Eye (tissue), 1 donor: ENCODE results near the gene KRT9.
"Not testable (repeated sequence)": the region's sequence is repeated elsewhere in the genome, so short reads cannot be mapped to it uniquely, and the experiment has no call there.

Experiments used
- DNase-seq: peaks from one replicate; pipeline ENCODE4 v3.0.0-alpha.2; 2015

Gene KRT9

GRCh38 chr17:41544935-41545334 is 26.9 kb downstream of the KRT9 start:
- DNase-seq, result no peak

- DNase-seq, result peak; percentile 57
These were observed 27.4 kb downstream of the KRT9 start for GRCh38 chr17:41544491-41544892.

- DNase-seq, result not testable (repeated sequence)
These were observed 29.1 kb downstream of the KRT9 start for GRCh38 chr17:41542786-41543185.

DNA sequence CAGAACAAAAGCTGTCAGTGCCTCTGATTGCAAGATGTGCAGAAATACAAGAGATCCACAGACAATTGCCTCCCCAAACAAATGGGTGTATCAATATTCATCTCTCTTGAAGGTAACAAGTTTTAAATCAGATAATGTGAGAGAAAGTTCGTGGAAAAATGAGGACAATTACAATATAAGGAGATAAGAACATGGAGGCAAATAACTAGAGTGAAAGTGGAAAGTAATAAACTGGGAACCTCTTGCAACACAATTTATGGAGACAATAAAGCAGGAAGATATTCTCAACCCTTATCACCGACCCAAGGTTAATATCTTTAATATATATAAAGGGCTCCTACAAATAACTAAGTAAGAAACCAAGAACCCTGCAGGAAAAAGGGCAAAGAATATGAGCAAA is 29.5 kb downstream of the KRT9 start:
- DNase-seq, result no peak

DNA sequence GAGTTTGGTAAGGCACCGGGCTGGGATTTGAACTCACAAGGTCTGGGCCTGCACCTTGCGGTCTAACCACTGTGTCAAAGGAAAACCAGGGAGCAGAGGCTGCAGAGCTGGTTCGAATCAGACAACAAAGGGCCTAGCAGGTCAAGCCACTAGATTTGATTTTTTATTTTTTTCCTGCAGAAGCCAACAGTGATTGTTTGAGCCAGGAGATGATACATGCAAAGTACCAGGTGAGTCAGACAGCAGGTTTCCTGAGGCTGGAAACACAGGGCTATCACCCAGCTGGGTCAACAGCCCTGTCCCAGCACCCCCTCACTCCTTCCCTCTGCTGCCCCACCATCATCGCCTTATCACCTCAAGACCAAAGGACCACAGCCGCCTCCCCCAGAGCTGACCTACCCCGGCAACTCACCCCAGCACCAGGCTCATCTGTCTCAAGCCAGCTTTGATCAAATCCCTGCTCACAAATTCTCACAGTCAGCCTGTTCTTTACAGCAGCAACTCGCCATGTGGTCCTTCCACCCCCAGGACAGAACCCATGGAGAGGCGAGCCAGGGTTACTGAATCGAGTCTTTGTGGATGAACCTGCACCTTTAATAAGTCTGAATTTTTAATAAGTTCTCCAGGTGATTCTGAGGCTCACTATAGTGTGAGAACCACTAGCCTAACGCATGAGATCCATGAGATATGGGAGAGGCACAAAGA is 30.8 kb downstream of the KRT9 start:
- no peak for DNase-seq

DNA sequence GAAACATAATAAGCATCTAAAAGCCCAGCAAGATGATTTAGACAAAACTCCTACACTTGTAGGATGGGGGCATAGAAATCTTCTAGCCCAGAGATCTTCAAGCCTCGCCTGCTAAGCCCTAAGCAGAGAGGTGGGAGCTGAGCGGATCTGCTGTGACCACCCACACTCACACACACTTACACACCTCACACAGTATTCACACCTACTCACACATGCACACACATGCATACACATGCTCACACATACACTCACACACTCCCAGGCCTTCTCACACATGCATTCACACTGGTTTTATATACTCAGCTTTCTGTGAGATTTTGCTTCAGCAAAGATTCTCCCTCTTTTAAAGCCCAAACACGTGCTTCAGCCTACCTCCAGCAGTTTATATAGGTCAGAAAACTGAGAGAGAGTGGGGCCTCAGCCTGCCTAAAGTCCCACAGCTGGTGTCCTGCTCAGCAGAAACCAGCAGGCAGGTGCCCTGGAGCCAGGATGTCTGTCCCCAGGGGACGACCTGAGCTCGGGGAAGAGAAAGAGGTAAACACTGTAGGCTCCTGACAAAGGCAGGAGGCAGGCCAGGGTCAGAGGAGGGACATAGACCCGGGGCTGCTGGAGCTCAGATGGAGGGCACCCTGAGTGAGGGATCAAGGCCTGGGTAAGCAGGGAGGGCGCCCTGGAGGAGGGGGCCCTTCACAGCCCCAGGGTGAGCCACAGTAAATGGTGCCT is 31.7 kb downstream of the KRT9 start:
- DNase-seq, result no peak

DNA sequence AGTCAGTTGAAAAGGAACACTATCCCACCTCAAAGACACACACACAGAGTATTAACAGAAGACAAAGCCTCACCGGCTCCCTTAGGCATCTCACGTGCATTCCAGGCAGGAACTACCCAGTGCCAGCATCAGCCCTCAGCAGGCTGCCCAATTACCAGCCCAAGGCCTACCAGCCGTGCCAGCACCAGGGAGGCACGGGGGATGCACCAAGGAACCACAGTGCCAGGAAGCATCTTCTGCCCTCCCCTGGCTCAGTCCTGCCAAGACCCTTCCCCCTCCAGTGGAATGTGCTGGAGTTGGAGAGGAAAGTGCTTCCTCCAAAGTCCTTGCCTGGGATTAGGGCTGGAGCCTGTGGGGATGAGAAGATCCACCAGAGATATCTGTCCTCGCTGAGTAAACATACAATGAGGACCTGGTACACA is 32.8 kb downstream of the KRT9 start:
- DNase-seq, result no peak

DNA sequence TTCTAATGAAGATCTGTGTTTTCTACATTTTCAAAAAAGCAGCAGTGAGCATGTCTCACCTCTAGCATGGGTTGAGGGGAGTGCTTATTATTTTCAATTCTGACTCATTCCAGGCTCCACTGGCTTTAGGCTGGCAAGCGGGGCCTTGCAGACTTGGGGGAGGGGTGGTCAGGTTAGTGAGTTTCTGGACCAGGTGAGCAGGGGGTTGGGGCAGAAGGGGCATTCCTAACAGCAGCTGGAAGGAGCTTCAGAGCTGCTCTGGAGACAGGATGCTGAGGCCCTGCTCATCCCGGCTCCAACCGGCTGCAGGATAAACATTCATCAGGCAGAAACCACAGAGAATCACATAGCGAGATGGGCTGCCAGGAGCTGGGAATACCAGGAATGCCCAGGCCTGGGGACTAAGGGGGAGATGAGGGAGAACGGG is 33.3 kb downstream of the KRT9 start:
- no peak for DNase-seq

DNA sequence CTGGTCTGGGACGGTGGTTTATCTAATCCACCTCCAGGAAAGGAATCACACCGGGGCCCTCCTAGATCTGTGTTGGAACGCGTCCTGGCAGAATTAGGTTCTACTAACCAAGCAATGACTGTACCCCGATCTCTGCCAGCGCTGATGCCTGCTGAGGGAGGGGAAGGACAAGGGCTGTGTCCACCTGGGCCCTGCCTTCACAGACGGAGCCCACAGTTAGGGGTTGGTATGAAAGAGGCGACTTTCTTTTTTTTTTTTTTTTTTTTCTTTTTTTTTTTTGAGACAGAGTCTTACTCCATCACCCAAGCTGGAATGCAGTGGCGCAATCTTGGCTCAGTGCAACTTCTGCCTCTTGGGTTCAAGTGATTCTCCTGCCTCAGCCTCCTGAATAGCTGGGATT is 33.9 kb downstream of the KRT9 start:
- no peak for DNase-seq

DNA sequence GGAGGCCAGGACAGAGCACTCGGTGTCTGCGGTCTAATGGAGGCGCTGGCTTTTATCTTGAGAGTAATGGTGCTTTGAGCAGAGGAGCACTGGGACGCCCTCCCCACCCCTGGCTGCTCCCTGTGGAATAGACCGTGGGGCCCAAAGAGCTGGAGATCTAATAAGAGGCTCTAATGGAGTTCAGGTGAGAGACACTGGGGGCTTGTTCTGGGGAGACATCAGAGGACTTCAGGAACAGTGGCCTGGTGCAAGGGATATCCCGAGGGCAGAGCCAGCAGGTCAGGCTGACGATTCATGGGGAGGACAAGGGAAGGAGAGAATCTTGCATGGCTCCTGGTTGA is 34.3 kb downstream of the KRT9 start:
- DNase-seq, result no peak

DNA sequence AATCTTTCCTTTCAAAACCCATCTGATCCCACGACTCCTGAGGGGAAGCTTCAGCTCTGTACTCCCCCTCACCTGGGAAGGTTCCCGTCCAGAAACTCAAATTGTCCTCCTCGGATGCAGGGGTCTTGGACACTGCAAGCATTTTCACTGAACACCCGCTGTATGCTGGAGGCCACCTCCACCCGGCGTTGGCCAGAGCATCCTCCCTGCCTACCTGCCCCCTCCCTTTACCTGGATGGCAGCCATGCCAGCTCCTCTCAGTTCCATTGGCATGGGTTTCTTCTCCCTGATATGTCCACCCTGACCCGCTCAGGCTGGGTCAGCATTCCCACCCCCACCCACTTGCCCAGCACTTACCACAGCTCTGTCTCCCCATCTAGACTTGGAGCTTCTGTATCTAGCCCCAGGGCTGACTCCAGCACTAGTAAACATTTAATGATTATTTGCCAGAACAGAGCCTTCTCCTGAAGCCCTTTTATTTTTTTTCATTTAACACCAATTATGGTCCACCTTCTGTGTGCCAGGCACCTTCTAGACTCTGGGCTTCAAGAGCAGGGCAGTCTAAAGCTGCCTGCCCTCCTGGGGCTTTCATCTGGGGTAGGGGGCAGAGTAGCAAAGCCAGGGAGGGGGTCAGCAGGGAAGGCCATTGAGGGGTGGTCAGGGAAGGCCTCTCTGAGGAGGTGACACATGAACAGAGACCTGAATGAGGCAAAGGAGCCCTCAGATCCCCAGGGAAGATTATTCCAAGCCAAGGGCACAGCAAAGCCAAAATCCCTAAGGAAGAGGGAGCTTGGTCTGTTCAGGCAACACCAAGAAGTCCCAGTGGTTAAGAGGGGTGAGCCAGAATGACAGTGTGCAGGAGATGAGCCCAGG is 34.9 kb downstream of the KRT9 start:
- DNase-seq, result no peak

GRCh38 chr17:41535764-41536481 is 35.9 kb downstream of the KRT9 start:
- no peak for DNase-seq

- no peak for DNase-seq
These were observed 36.8 kb downstream of the KRT9 start for GRCh38 chr17:41534899-41535546.

GRCh38 chr17:41533613-41534012 is 38.2 kb downstream of the KRT9 start:
- no peak for DNase-seq

DNA sequence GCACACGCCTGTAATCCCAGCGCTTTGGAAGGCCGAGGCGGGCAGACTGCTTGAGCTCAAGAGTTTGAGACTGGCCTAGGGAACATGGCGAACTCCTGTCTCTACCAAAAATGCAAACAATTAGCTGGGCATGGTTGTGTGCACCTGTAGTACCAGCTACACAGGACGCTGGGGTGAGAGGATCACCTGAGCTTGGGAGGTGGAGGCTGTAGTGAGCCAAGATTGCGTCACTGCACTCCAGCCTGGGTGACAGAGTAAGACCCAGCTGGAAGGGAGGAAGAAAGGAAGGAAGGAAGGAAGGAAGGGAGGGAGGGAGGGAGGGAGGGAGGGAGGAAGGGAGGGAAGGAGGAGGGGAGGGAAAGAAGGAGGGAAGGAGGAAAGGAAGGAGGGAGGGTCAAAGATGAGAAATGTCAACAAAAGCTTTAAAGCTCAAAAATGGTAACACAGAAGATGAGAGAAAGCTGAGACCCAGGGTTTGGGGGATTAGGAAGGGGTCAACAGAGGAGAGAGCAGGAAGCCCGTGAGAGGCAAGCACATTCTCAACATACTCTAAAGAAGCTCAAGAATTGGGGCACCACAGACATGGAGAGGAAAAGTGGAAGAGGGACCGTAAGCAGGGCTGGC is 38.8 kb downstream of the KRT9 start:
- no peak for DNase-seq

- no peak for DNase-seq
These were observed 39.9 kb downstream of the KRT9 start for GRCh38 chr17:41531993-41532392.

- DNase-seq, result peak; percentile 26
These were observed 41.5 kb downstream of the KRT9 start for GRCh38 chr17:41530062-41531048.

DNA sequence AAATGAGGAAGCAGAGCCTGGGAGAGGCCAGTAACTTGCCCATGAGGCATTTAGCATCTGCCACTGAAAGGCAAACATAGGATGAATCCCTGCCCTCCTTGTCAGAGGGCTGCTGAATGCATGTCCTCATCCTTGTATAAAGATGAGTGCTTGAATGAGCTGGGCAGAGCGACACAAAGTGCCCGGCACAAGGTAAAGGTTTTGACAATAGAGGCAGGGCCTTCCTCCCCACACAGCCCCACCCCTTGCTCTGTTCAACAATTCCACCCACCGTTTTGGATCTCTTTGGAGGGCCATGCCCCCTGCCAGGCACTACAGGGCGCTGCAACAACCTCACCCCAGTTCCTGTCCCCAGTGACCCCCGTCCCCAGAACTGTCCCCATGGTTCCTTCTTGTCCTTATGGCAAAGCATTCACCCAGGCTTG is 42.4 kb downstream of the KRT9 start:
- no peak for DNase-seq

DNA sequence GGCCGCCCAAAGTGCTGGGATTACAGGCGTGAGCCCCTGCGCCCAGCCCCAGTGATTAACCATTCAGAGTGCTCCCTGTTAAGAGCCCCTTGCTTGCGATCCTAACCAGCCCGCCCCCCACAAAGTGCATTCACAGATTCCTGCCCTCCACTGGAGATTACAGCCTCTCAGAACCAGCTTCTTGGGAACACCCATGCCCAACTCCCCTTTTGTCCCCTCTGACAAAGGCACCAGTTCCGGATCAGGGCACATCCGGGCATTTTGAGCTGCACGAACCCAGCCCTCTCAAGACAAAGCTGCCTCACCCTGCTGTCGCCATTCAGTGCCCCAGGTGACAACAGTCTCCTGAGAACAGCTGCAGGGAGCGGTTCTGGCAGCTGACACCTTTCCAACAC is 42.9 kb downstream of the KRT9 start:
- peak; percentile 21 for DNase-seq
